Breast epithelium (tissue), 3 donors: ENCODE data around the gene FABP7.

Source experiments
- CTCF ChIP-seq, 3 donors: fragments of 450-650 bp; IDR thresholded peaks; one replicate each; pipeline ENCODE4 v1.5.1; 2016 to 2017; ENCODE audit warnings: antibody characterized with exemption in 3 of 3, mild to moderate bottlenecking in 3 of 3, moderate library complexity in 3 of 3
- POLR2A ChIP-seq: fragments of 450-650 bp; IDR thresholded peaks from one replicate; pipeline ENCODE4 v1.6.1; 2016; ENCODE audit warnings: antibody characterized with exemption, mild to moderate bottlenecking, moderate library complexity
- POLR2AphosphoS5 ChIP-seq, 3 donors: sonication (generic); formaldehyde crosslinking; IDR thresholded peaks; one replicate each; pipeline ENCODE4 v1.6.1; 2017; ENCODE audit warnings: antibody characterized with exemption in 3 of 3

GRCh38 chr6:122747573-122747972 lies 31.9 kb upstream of the FABP7 start:
- TF ChIP-seq POLR2A = no peak
- TF ChIP-seq CTCF (IDR thresholded peaks at IDR 0.05) = no peak
- no peak for TF ChIP-seq POLR2AphosphoS5 (IDR thresholded peaks at IDR 0.05)
